ENCODE measurements around the gene TPM3.
"Not testable (repeated sequence)": the region's sequence is repeated elsewhere in the genome, so short reads cannot be mapped to it uniquely, and the experiment has no call there.

Gene TPM3

DNA sequence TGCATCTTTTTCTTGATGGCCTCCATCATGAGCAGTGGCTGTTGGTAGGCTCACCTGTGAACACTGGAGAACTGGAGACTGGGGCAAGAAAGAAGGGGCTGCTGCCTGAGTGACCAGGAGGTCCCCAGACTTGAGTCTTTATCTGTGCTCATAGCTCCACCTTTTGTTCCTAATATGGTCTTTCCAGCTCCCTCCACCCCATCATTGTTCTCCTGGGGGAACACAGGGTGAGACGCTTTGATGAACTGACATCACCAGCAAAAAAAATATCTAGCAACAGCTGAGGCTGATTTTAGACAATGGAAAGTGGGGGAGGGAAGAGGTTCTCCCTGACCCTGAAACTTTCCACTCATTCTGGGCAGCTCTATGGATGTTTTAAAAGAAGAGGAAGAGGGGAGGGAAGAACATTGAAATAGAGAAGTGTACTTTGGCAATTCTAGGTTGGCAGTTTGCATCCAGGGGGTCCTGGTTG lies at the start of gene TPM3:
TPM3 (minus strand) TSS at position 111 of the 472 bp plus-strand sequence; CDS start at position 29, 82 bp downstream.
- no peak for DNase-seq (ENCODE audit: low read depth, low spot score)

GRCh38 chr1:154240294-154240833 lies 48.5 kb upstream of the TPM3 start:
- no peak for DNase-seq (ENCODE audit: low read depth, low spot score)

GRCh38 chr1:154239491-154239890 lies 47.6 kb upstream of the TPM3 start:
- no peak for DNase-seq (ENCODE audit: low read depth, low spot score)

GRCh38 chr1:154237880-154238506 lies 46.1 kb upstream of the TPM3 start:
- no peak for DNase-seq (ENCODE audit: low read depth, low spot score)

DNA sequence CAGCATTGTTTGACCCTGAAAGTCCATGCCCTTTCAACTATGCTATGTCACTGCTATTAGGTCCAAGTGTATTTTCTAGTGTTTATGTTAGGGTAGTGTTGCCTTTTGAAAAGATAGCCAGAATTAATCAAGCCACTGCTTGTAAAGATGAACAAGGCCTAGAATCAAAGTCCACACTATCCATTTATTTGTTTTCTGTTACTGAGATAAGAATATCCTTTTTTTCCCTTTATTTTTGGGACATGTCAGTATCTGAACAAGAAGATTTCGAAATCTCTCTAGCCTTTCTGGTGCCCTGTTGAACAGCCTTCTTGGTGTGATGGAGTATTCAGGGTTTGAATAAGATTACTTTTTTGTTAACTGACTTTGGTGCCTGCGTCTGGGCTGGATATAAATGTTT lies 45.5 kb upstream of the TPM3 start:
- DNase-seq (ENCODE audit: low read depth, low spot score): no peak

DNA sequence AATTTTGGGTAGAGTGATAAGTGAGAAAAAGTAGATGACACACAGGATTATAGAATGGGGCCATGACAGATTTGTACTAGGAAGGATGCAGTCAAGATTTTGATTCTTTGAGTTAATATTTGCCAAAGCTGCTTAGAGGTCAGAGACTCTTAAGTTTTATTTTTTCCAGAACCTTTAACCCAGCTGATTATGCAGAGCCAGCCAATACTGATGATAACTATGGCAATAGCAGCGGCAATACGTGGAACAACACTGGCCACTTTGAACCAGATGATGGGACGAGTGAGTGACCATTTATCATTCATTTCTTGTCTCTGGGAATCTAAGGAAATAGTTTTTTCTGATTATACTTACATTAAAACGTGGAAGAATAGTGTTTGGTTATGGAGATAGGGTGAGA lies 45.0 kb upstream of the TPM3 start:
- no peak for DNase-seq (ENCODE audit: low read depth, low spot score)

- DNase-seq (ENCODE audit: low read depth, low spot score): peak; percentile 4
Observed at GRCh38 chr1:154233127-154233526, 41.2 kb upstream of the TPM3 start.

DNA sequence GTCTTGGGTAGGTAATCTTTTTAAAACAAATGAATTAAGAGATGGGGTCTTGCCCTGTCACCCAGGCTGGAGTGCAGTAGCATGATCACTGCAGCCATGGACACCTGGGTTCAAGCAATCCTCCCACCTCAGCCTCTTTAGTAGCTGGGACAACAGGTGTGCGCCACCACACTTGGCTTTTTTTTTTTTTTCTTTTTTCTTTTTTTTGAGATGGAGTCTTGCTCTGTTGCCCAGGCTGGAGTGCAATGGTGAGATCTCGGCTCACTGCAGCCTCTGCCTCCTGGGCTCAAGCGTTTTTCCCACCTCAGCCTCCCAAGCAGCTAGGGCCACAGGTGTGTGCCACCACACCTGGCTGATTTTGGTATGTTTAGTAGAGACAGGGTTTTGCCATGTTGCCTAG lies 39.2 kb upstream of the TPM3 start:
- DNase-seq (ENCODE audit: low read depth, low spot score): not testable (repeated sequence)

- no peak for DNase-seq (ENCODE audit: low read depth, low spot score)
Observed at GRCh38 chr1:154225370-154225769, 33.5 kb upstream of the TPM3 start.

DNA sequence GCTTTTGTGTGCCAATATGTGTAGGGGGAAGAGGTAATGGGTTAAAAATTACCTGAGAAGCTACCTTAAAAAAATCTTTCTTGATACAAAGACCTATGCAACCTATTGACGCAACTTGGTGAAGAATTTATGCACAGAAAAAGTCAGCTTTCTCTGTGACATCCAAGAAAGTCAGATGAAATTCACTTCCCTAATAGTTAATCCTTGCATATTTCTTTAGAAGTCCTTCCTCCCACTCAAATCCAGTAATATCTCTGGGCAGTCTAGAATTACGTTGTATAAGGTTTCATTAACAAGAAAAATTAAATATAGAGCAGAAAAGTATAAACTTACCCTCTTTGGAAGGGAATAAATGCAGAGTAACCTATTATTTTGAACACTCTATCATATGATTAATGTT lies 31.7 kb upstream of the TPM3 start:
- no peak for DNase-seq (ENCODE audit: low read depth, low spot score)

DNA sequence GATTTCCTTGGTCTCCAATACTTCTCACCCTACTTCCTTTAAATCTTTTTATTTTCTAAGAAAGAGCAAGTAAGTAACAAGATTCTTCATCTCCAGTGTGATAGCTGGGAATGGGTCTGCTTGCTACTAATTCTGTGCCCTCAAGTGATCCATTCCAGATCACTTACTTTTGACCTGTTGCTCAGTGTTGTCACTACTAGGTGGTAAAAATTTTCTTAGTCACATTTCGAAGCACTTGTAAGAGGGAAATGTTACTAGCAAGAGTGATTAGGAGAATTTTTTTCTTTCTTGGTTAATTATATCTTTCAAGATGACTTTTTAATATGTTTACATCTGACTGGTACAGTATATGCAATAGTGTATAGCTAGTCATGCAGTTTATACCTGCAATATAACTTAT lies 31.0 kb upstream of the TPM3 start:
- DNase-seq (ENCODE audit: low read depth, low spot score): no peak

- no peak for DNase-seq (ENCODE audit: low read depth, low spot score)
Observed at GRCh38 chr1:154222518-154222917, 30.6 kb upstream of the TPM3 start.

GRCh38 chr1:154221278-154222001 lies 29.5 kb upstream of the TPM3 start:
- peak; percentile 27 for DNase-seq (ENCODE audit: low read depth, low spot score)

DNA sequence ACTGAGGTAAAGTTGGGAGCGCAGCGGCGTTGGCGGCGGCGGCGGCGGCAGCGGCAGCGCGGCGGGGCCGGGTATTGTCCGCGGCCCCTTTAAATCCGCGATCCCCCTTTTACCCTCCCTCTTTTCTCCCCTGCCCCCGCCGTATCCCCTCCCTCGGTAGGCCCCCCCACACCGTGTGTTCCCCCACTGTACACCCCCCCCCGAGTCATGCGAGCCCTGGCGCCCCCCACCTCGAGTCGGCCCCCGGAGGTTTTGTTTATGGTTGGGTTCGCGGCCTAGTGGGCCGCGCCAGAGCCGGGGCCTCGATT lies 29.0 kb upstream of the TPM3 start:
- DNase-seq (ENCODE audit: low read depth, low spot score): no peak

DNA sequence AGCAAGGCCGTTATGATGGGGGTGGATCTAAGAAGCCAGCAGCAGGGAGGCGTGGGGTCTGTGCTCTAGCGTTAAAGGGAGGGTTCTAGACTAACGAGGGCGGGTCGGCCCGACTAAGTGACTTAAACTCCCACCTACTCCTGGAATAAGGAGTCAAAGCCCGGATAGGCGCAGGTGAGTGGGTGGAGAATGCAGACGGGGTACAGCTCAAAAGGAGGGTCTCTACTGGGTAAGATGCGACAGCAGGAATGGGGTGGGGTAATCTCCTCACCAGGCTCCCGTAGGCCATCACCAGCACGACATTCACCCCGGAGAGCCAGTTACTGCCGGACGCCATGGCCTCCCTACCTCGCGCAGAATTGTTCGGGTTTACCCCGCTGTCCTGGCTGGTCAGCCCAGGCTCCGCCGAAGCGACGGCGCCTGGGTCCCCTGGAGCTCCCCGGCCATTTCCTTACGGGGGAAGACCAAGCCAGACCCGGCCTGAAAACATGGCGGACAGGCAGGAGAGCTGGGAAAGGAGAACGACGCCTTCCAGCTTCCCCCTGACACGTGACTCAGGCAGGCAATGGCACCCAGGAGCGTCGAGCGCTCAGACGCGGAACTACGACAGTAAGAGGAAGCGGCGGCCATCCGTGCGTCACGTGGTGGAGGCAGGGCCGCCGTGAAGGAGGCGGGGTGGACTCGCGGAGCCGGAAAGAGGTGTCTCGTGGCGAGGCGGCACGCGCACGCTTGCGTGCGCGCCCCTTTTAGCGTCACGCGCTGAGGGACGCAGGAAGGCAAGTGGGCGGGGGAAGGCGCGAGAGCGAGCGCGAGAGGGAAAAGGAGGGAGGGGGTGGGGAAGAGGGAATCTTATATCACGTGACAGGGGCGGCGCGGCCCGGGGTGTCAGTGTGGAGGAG lies 28.4 kb upstream of the TPM3 start, which contains the start of gene UBAP2L:
UBAP2L (plus strand) TSS at position 885 of the 899 bp plus-strand sequence. CDS start 4,169 bp downstream, outside the sequence.
- DNase-seq (ENCODE audit: low read depth, low spot score): peak; percentile 100

DNA sequence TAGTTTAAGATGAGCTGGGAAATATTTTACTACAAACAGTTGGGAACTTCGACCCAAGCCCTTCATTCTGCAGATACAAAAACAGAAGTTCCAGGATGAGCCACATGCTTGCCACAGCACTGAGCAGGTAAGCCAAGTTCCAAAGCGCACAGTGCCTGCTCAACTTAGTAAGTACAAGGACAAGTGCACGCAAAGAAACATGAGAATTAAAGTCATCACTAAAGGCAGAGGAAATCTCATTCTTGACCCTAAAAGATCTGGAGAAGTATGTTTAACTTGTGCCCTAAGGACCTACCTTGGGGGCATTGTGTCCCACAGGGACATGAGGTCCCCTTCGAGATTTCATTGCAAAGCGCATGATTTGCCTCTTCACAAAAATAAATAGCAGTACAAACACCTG lies 27.6 kb upstream of the TPM3 start:
- DNase-seq (ENCODE audit: low read depth, low spot score): peak; percentile 28

- DNase-seq (ENCODE audit: low read depth, low spot score): no peak
Observed at GRCh38 chr1:154218545-154218944, 26.6 kb upstream of the TPM3 start.

- DNase-seq (ENCODE audit: low read depth, low spot score): no peak
Observed at GRCh38 chr1:154213274-154213673, 21.4 kb upstream of the TPM3 start.

DNA sequence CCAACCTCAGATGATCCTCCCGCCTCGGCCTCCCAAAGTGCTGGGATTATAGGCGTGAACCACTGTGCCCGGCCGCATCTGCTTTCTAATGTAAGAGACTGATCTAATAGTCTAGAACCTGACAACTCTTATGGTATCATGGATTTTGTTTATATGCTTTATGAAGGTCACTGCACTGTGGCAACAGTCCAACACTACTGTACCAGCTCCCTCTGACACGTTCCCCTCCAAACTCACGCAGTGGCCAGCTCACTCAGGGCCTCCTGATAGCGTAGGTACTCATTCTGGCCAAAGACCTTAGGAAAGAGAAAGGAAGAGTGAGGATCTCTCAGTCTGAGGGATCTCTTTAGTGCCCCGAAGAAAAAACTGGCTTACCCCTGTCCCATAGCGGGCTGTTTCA lies 20.2 kb upstream of the TPM3 start:
- DNase-seq (ENCODE audit: low read depth, low spot score): no peak

GRCh38 chr1:154208677-154209388 lies 16.9 kb upstream of the TPM3 start:
- DNase-seq (ENCODE audit: low read depth, low spot score): no peak

- no peak for DNase-seq (ENCODE audit: low read depth, low spot score)
Observed at GRCh38 chr1:154207262-154207661, 15.4 kb upstream of the TPM3 start.

All from ELF-1 (cell line).